ENCODE data around the gene BRF1.

BRF1 gene

DNA sequence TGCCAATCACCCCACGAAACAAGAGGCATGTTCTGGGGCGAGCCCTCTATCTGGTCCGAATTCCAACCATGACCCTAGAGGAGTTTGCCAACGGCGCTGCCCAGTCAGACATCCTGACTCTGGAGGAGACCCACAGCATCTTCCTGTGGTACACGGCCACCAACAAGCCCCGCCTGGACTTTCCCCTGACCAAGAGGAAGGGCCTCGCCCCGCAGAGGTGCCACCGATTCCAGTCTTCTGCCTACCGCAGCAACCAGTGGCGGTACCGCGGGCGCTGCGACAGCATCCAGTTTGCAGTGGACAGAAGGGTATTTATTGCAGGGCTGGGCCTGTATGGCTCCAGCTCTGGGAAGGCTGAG is 50.8 kb downstream of the BRF1 start:
- H3K9ac ChIP-seq (ENCODE audit: low read length), result no peak overlapping the region
- no peak overlapping the region for H3K27ac ChIP-seq (ENCODE audit: low read depth, low read length)
- no peaks in the 10 kb centered on the region for H3K36me3 ChIP-seq (ENCODE audit: low read length)
- TF ChIP-seq CTCF (IDR thresholded peaks at IDR 0.05; ENCODE audit: insufficient read depth, low read length, poor library complexity, severe bottlenecking) (no peak), EZH2phosphoT487 (conservative IDR thresholded peaks at IDR 0.05; ENCODE audit: low read length) (no peak)
- no peaks in the 10 kb centered on the region for H3K79me2 ChIP-seq (ENCODE audit: insufficient read depth, low read length)
- no peaks in the 10 kb centered on the region for H3K27me3 ChIP-seq (ENCODE audit: low read length)
- no peaks in the 10 kb centered on the region for H3K9me2 ChIP-seq (replicated peaks; ENCODE audit: insufficient read depth, low read length)
- H4K20me1 ChIP-seq (ENCODE audit: low read depth, low read length), result no peaks in the 10 kb centered on the region
- H3K4me2 ChIP-seq (ENCODE audit: low read depth, low read length, poor library complexity, severe bottlenecking), result no peak overlapping the region
- no peaks in the 10 kb centered on the region for H3K9me3 ChIP-seq (ENCODE audit: insufficient read depth, low read length)
- no peak overlapping the region for H2AFZ ChIP-seq (ENCODE audit: low read depth, low read length, severe bottlenecking)
- H3F3A ChIP-seq (ENCODE audit: insufficient read depth), result no peaks in the 10 kb centered on the region
- H3K4me3 ChIP-seq (ENCODE audit: insufficient read depth, low read length, poor library complexity, severe bottlenecking), result no peak overlapping the region

- no peaks in the 10 kb centered on the region for H3K36me3 ChIP-seq (ENCODE audit: low read length)
- peak overlapping the region; percentile 56 for H3K4me2 ChIP-seq (ENCODE audit: low read depth, low read length, poor library complexity, severe bottlenecking)
- H4K20me1 ChIP-seq (ENCODE audit: low read depth, low read length), result no peaks in the 10 kb centered on the region
- no peaks in the 10 kb centered on the region for H3K9me2 ChIP-seq (replicated peaks; ENCODE audit: insufficient read depth, low read length)
- no peaks in the 10 kb centered on the region for H3K9me3 ChIP-seq (ENCODE audit: insufficient read depth, low read length)
- no peak overlapping the region for H3K27ac ChIP-seq (ENCODE audit: low read depth, low read length)
- peak overlapping the region; percentile 46 for H2AFZ ChIP-seq (ENCODE audit: low read depth, low read length, severe bottlenecking)
- no peak for TF ChIP-seq EZH2phosphoT487 (conservative IDR thresholded peaks at IDR 0.05; ENCODE audit: low read length)
- TF ChIP-seq CTCF (IDR thresholded peaks at IDR 0.05; ENCODE audit: insufficient read depth, low read length, poor library complexity, severe bottlenecking), result no peak
- peak overlapping the region; percentile 65 for H3K9ac ChIP-seq (ENCODE audit: low read length)
- no peaks in the 10 kb centered on the region for H3K79me2 ChIP-seq (ENCODE audit: insufficient read depth, low read length)
- peak overlapping the region; percentile 56 for H3K4me3 ChIP-seq (ENCODE audit: insufficient read depth, low read length, poor library complexity, severe bottlenecking)
- H3K27me3 ChIP-seq (ENCODE audit: low read length), result no peaks in the 10 kb centered on the region
- no peaks in the 10 kb centered on the region for H3F3A ChIP-seq (ENCODE audit: insufficient read depth)
Observed at GRCh38 chr14:105249182-105250007, 51.4 kb downstream of the BRF1 start.

DNA sequence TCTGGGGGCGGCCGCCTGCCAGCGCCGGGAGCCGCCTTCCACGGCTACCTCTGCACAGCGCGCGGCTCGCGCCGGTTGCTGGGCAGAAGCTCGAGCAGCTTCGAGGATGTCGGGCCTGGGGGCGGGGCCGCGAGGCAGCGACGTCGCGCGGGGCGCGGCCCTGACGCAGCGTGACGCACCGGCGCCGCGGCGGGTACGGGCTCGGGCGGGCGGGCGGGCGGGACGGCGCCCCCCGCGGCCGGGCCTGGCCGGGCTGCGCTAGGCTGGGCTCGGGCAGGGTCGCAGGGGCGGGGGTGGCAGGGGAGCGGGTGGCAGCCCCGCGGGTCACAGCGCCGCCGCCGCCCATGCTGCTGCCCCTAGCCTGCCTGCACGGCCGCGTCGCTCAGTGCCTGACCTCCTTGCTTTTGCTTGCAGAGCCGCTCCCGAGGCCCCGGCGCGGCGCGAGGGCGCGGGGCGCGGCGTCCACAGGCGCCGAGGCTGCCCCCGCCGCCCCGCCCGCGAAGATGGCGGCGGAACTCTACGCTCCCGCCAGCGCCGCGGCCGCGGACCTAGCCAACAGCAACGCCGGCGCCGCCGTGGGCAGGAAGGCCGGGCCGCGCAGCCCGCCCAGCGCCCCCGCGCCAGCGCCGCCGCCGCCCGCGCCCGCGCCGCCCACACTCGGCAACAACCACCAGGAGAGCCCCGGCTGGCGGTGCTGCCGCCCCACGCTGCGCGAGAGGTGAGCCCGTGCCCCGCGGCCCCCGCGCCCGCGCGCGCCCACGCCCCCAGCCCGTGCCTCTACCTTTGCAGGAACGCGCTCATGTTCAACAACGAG is 52.2 kb downstream of the BRF1 start, which contains the start of gene BTBD6:
BTBD6 (plus strand) TSS at position 166 of the 814 bp plus-strand sequence; CDS start at position 345, 179 bp downstream.
- Histone ChIP-seq H3K9me3 (ENCODE audit: insufficient read depth, low read length) (no peaks in the 10 kb centered on the region), H2AFZ (ENCODE audit: low read depth, low read length, severe bottlenecking) (peak within 1 kb of the TSS; percentile 94), H3K79me2 (ENCODE audit: insufficient read depth, low read length) (no peaks in the 10 kb centered on the region), H3K27me3 (ENCODE audit: low read length) (no peaks in the 10 kb centered on the region), H3K9me2 (replicated peaks; ENCODE audit: insufficient read depth, low read length) (no peaks in the 10 kb centered on the region), H4K20me1 (ENCODE audit: low read depth, low read length) (no peaks in the 10 kb centered on the region), H3K4me2 (ENCODE audit: low read depth, low read length, poor library complexity, severe bottlenecking) (peak within 1 kb of the TSS; percentile 67), H3K36me3 (ENCODE audit: low read length) (no peaks in the 10 kb centered on the region), H3K9ac (ENCODE audit: low read length) (peak within 1 kb of the TSS; percentile 65), H3K4me3 (ENCODE audit: insufficient read depth, low read length, poor library complexity, severe bottlenecking) (peak within 1 kb of the TSS; percentile 59), H3F3A (ENCODE audit: insufficient read depth) (no peaks in the 10 kb centered on the region), H3K27ac (ENCODE audit: low read depth, low read length) (no peak within 1 kb of the TSS; the same call in 1 of the 2 replicates)
- no peak for TF ChIP-seq EZH2phosphoT487 (conservative IDR thresholded peaks at IDR 0.05; ENCODE audit: low read length)
- no peak for TF ChIP-seq CTCF (IDR thresholded peaks at IDR 0.05; ENCODE audit: insufficient read depth, low read length, poor library complexity, severe bottlenecking)

Data from SU-DHL-6 (cell line).